Renal pelvis (tissue), 12 donors: Measurements from ENCODE around the gene BLCAP. TPM values are rescaled to one million over a fixed set of nuclear protein-coding genes. Genes with fewer than 3 reads are reported as not detected.
"Not testable (repeated sequence)": the region's sequence is repeated elsewhere in the genome, so short reads cannot be mapped to it uniquely, and the experiment has no call there.

Experiments used
- DNase-seq: peaks from one replicate; pipeline ENCODE4 v3.0.0-alpha.2; 2013
- long read RNA-seq, 16 experiments: transcript quantifications; one replicate each; lab custom pipeline, GENCODE V29; 2026
- polyA plus RNA-seq, 3 donors: library from polyadenylated mRNA; unstranded; fragments of 120-200 nt; gene quantifications; one replicate each; pipeline ENCODE4 v1.2.1, GENCODE V29; 2013; ENCODE audit not compliant: insufficient read length in 3 of 3

BLCAP gene
- polyA plus RNA-seq = 10 to 100 TPM; 84.8 to 91.1 (median 87.4) TPM
- long read RNA-seq, donor 1, full-length matches to known transcripts = 39 of 39 reads
- long read RNA-seq, donor 1, partial matches to known transcripts = 0 of 39 reads
- long read RNA-seq, donor 1, other reads (novel, unspliced or antisense) = 0 of 39 reads
- long read RNA-seq, donor 2, full-length matches to known transcripts = 72 of 72 reads
- long read RNA-seq, donor 2, partial matches to known transcripts = 0 of 72 reads
- long read RNA-seq, donor 2, other reads (novel, unspliced or antisense) = 0 of 72 reads
- long read RNA-seq, donor 3, full-length matches to known transcripts = 50 of 50 reads
- long read RNA-seq, donor 3, partial matches to known transcripts = 0 of 50 reads
- long read RNA-seq, donor 3, other reads (novel, unspliced or antisense) = 0 of 50 reads
- long read RNA-seq, donor 4, full-length matches to known transcripts = 69 of 69 reads
- long read RNA-seq, donor 4, partial matches to known transcripts = 0 of 69 reads
- long read RNA-seq, donor 4, other reads (novel, unspliced or antisense) = 0 of 69 reads
- long read RNA-seq, donor 5, full-length matches to known transcripts = 38 of 38 reads
- long read RNA-seq, donor 5, partial matches to known transcripts = 0 of 38 reads
- long read RNA-seq, donor 5, other reads (novel, unspliced or antisense) = 0 of 38 reads
- long read RNA-seq, donor 6, full-length matches to known transcripts = 62 of 62 reads
- long read RNA-seq, donor 6, partial matches to known transcripts = 0 of 62 reads
- long read RNA-seq, donor 6, other reads (novel, unspliced or antisense) = 0 of 62 reads
- long read RNA-seq, donor 7, full-length matches to known transcripts = 55 of 55 reads
- long read RNA-seq, donor 7, partial matches to known transcripts = 0 of 55 reads
- long read RNA-seq, donor 7, other reads (novel, unspliced or antisense) = 0 of 55 reads
- long read RNA-seq, donor 8, full-length matches to known transcripts = 26 of 26 reads
- long read RNA-seq, donor 8, partial matches to known transcripts = 0 of 26 reads
- long read RNA-seq, donor 8, other reads (novel, unspliced or antisense) = 0 of 26 reads
- long read RNA-seq, donor 9, full-length matches to known transcripts = 83 of 148 reads
- long read RNA-seq, donor 9, partial matches to known transcripts = 65 of 148 reads
- long read RNA-seq, donor 9, other reads (novel, unspliced or antisense) = 0 of 148 reads
- long read RNA-seq, donor 10, full-length matches to known transcripts = 54 of 64 reads
- long read RNA-seq, donor 10, partial matches to known transcripts = 10 of 64 reads
- long read RNA-seq, donor 10, other reads (novel, unspliced or antisense) = 0 of 64 reads
- long read RNA-seq, donor 11, full-length matches to known transcripts = 34 of 41 reads
- long read RNA-seq, donor 11, partial matches to known transcripts = 0 of 41 reads
- long read RNA-seq, donor 11, other reads (novel, unspliced or antisense) = 7 of 41 reads
- long read RNA-seq, donor 12, full-length matches to known transcripts = 89 of 89 reads
- long read RNA-seq, donor 12, partial matches to known transcripts = 0 of 89 reads
- long read RNA-seq, donor 12, other reads (novel, unspliced or antisense) = 0 of 89 reads
- long read RNA-seq, donor 13, full-length matches to known transcripts = 36 of 36 reads
- long read RNA-seq, donor 13, partial matches to known transcripts = 0 of 36 reads
- long read RNA-seq, donor 13, other reads (novel, unspliced or antisense) = 0 of 36 reads
- long read RNA-seq, donor 14, full-length matches to known transcripts = 78 of 207 reads
- long read RNA-seq, donor 14, partial matches to known transcripts = 21 of 207 reads
- long read RNA-seq, donor 14, other reads (novel, unspliced or antisense) = 108 of 207 reads
- long read RNA-seq, donor 15, full-length matches to known transcripts = 68 of 68 reads
- long read RNA-seq, donor 15, partial matches to known transcripts = 0 of 68 reads
- long read RNA-seq, donor 15, other reads (novel, unspliced or antisense) = 0 of 68 reads
- long read RNA-seq, donor 16, full-length matches to known transcripts = 66 of 66 reads
- long read RNA-seq, donor 16, partial matches to known transcripts = 0 of 66 reads
- long read RNA-seq, donor 16, other reads (novel, unspliced or antisense) = 0 of 66 reads

- DNase-seq = peak; percentile 88
Observed at GRCh38 chr20:37527638-37528445, at the start of gene BLCAP. Gene BLCAP (minus strand): TSS chr20:37527876. CDS start chr20:37519174, 8,702 bp downstream.

- DNase-seq = not testable (repeated sequence)
Observed at GRCh38 chr20:37577436-37577835, 49.8 kb upstream of the BLCAP start.

GRCh38 chr20:37576911-37577310 lies 49.2 kb upstream of the BLCAP start:
- DNase-seq = no peak

GRCh38 chr20:37575884-37576283 lies 48.2 kb upstream of the BLCAP start:
- no peak for DNase-seq

- no peak for DNase-seq
Observed at GRCh38 chr20:37574199-37574890, 46.7 kb upstream of the BLCAP start.

GRCh38 chr20:37573626-37574198 lies 46.0 kb upstream of the BLCAP start:
- DNase-seq = no peak

- DNase-seq = no peak
Observed at GRCh38 chr20:37571033-37571432, 43.4 kb upstream of the BLCAP start.

- DNase-seq = no peak
Observed at GRCh38 chr20:37570419-37570818, 42.7 kb upstream of the BLCAP start.

GRCh38 chr20:37567671-37568588 lies 40.3 kb upstream of the BLCAP start:
- DNase-seq = peak; percentile 65

GRCh38 chr20:37567331-37567665 lies 39.6 kb upstream of the BLCAP start:
- no peak for DNase-seq

GRCh38 chr20:37566590-37567330 lies 39.1 kb upstream of the BLCAP start:
- no peak for DNase-seq

GRCh38 chr20:37565134-37565811 lies 37.6 kb upstream of the BLCAP start:
- peak; percentile 61 for DNase-seq

GRCh38 chr20:37564388-37565133 lies 36.9 kb upstream of the BLCAP start:
- no peak for DNase-seq

- DNase-seq = no peak
Observed at GRCh38 chr20:37564016-37564387, 36.3 kb upstream of the BLCAP start.
